Measurements from ENCODE around the gene PI4K2A.
"Not testable (repeated sequence)": the region's sequence is repeated elsewhere in the genome, so short reads cannot be mapped to it uniquely, and the experiment has no call there.

PI4K2A gene

GRCh38 chr10:97686301-97686961, 46.0 kb downstream of the PI4K2A start:
- peak overlapping the region; percentile 88 for H3K4me3 ChIP-seq (ENCODE audit: low read length)
- no peak for TF ChIP-seq CTCF (conservative IDR thresholded peaks at IDR 0.05; ENCODE audit: low read length)
- no peak for DNase-seq (ENCODE audit: low read depth)

GRCh38 chr10:97686962-97687784, 46.7 kb downstream of the PI4K2A start, which contains the start of gene AVPI1:
Gene AVPI1 (minus strand): TSS chr10:97687241. CDS start chr10:97679905, 7,336 bp downstream.
- no peak for TF ChIP-seq CTCF (conservative IDR thresholded peaks at IDR 0.05; ENCODE audit: low read length)
- peak; percentile 97 for DNase-seq (ENCODE audit: low read depth)
- peak within 1 kb of the TSS; percentile 88 for H3K4me3 ChIP-seq (ENCODE audit: low read length)

GRCh38 chr10:97687785-97688781, 47.6 kb downstream of the PI4K2A start:
- H3K4me3 ChIP-seq (ENCODE audit: low read length): peak overlapping the region; percentile 44
- peak; percentile 85 for DNase-seq (ENCODE audit: low read depth)
- TF ChIP-seq CTCF (conservative IDR thresholded peaks at IDR 0.05; ENCODE audit: low read length): no peak; the same call in 1 of the 2 replicates

- TF ChIP-seq CTCF (conservative IDR thresholded peaks at IDR 0.05; ENCODE audit: low read length): no peak
- peak; percentile 98 for DNase-seq (ENCODE audit: low read depth)
- H3K4me3 ChIP-seq (ENCODE audit: low read length): no peak overlapping the region
These were observed 49.1 kb downstream of the PI4K2A start for GRCh38 chr10:97689559-97690020.

GRCh38 chr10:97690133-97690532, 49.7 kb downstream of the PI4K2A start:
- no peak for DNase-seq (ENCODE audit: low read depth)
- TF ChIP-seq CTCF (conservative IDR thresholded peaks at IDR 0.05; ENCODE audit: low read length): no peak
- no peak overlapping the region for H3K4me3 ChIP-seq (ENCODE audit: low read length)

GRCh38 chr10:97698072-97698655, 57.7 kb downstream of the PI4K2A start:
- not testable (repeated sequence) for H3K4me3 ChIP-seq (ENCODE audit: low read length); DNase-seq (ENCODE audit: low read depth)
